ENCODE data around the gene LAPTM5.

DNA sequence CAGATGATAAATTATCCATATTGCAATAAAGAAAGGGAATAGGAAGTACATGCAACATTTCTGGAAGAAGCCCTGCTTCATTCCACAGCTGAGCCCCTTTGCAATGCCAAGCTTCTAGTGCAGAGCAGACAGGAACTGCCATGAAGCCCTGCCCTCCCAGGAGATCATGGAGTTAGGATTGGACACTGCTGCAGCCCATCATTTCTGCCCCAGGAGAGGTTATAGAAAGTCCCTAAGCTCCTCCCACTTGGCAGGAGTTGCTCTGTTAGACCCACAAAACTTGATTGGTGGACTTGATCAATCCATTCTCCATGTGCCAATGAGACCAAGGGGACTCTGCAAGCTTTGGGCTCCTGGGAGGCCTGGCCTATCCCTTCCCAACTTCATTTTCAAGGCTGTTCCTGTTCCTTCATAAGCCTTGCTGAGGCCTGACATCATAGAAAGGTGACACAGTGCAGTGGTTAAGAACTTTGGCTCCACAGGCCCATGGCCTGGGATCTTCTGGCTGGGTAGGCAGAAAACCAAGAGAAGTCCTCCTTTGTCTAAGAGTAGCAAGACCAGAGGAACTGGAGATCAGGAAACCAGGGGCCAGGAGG is 1.3 kb upstream of the LAPTM5 start:
- TF ChIP-seq CTCF (conservative IDR thresholded peaks at IDR 0.05; ENCODE audit: low read depth, low read length) (no peak), EZH2 (IDR thresholded peaks at IDR 0.05; ENCODE audit: low read length, unreplicated experiment) (no peak)

All from PC-3 (cell line).